GM23338 (cell line): Measurements from ENCODE around the gene CELSR3. TPM values are rescaled to one million over a fixed set of nuclear protein-coding genes. Genes with fewer than 3 reads are reported as not detected.

Source experiments
- ATAC-seq: fragments of 200-7000 bp; cut with Tn5 transposase; 3 replicates; pipeline ENCODE4 v1.9.1; 2020
- DNase-seq: peaks from one replicate; pipeline ENCODE4 v3.0.0-alpha.2; 2015; ENCODE audit warnings: low spot score
- H2AFZ ChIP-seq: fragments of 200-600 bp; sonication (generic); 2 replicates; pipeline ENCODE4 v1.8.0; 2016; ENCODE audit warnings: antibody characterized with exemption, mild to moderate bottlenecking, moderate library complexity
- H3F3A ChIP-seq: fragments of 200-600 bp; sonication (generic); replicated peaks from 2 replicates; pipeline ENCODE4 v1.8.0; 2017; ENCODE audit warnings: antibody characterized with exemption, mixed run types, low read depth
- H3K27ac ChIP-seq: fragments of 200-600 bp; sonication (generic); 2 replicates; pipeline ENCODE4 v1.6.1; 2016; ENCODE audit warnings: low read depth
- H3K27me3 ChIP-seq: fragments of 200-600 bp; sonication (generic); 2 replicates; pipeline ENCODE4 v1.8.0; 2016; ENCODE audit warnings: mild to moderate bottlenecking, mixed run types, moderate library complexity; ENCODE audit not compliant: insufficient read depth
- H3K36me3 ChIP-seq: fragments of 200-600 bp; sonication (generic); 2 replicates; pipeline ENCODE4 v1.8.0; 2016; ENCODE audit warnings: mild to moderate bottlenecking; ENCODE audit not compliant: insufficient read depth
- H3K4me1 ChIP-seq: fragments of 200-600 bp; sonication (generic); 2 replicates; pipeline ENCODE4 v1.8.0; 2016; ENCODE audit warnings: mild to moderate bottlenecking, moderate library complexity; ENCODE audit not compliant: insufficient read depth
- H3K4me2 ChIP-seq: fragments of 200-600 bp; sonication (generic); 2 replicates; pipeline ENCODE4 v1.7.1; 2017; ENCODE audit warnings: mixed run types
- H3K4me3 ChIP-seq: fragments of 200-600 bp; sonication (generic); 2 replicates; pipeline ENCODE4 v1.6.1; 2016; ENCODE audit warnings: mixed run types
- H3K79me2 ChIP-seq: fragments of 200-600 bp; sonication (generic); replicated peaks from 2 replicates; pipeline ENCODE4 v1.8.0; 2017; ENCODE audit warnings: mild to moderate bottlenecking; ENCODE audit not compliant: insufficient read depth
- H3K9me2 ChIP-seq: fragments of 200-600 bp; sonication (generic); 2 replicates; pipeline ENCODE4 v1.8.0; 2017; ENCODE audit not compliant: insufficient read depth
- H4K20me1 ChIP-seq: fragments of 200-600 bp; sonication (generic); replicated peaks from 2 replicates; pipeline ENCODE4 v1.8.0; 2017; ENCODE audit warnings: mild to moderate bottlenecking; ENCODE audit not compliant: insufficient read depth
- H3K27ac Mint-ChIP-seq: 2 replicates; pipeline ENCODE4 v1.8.0; 2020; ENCODE audit warnings: inconsistent platforms, mild to moderate bottlenecking, moderate library complexity, mixed read lengths
- H3K27me3 Mint-ChIP-seq: 3 replicates; pipeline ENCODE4 v1.8.0; 2022; ENCODE audit warnings: low read depth, mild to moderate bottlenecking, moderate library complexity, mixed read lengths, inconsistent platforms; ENCODE audit not compliant: insufficient read depth, poor library complexity
- H3K36me3 Mint-ChIP-seq: 3 replicates; pipeline ENCODE4 v1.8.0; 2021; ENCODE audit warnings: low read depth, mild to moderate bottlenecking, inconsistent platforms, moderate library complexity, mixed read lengths
- H3K4me1 Mint-ChIP-seq: 3 replicates; pipeline ENCODE4 v1.8.0; 2020; ENCODE audit warnings: mild to moderate bottlenecking, inconsistent platforms, mixed read lengths
- H3K4me3 Mint-ChIP-seq: 3 replicates; pipeline ENCODE4 v1.8.0; 2021; ENCODE audit warnings: moderate library complexity, mild to moderate bottlenecking, inconsistent platforms, mixed read lengths
- H3K9me3 Mint-ChIP-seq: 3 replicates; pipeline ENCODE4 v1.8.0; 2020; ENCODE audit warnings: moderate library complexity, mild to moderate bottlenecking, inconsistent platforms, mixed read lengths
- ETS1 ChIP-seq: IDR thresholded peaks from 2 replicates; pipeline ENCODE4 v1.6.1; 2016; ENCODE audit warnings: antibody characterized with exemption
- EZH2 ChIP-seq: fragments of 200-600 bp; sonication (generic); IDR thresholded peaks from one replicate; pipeline ENCODE4 v1.8.0; 2017; ENCODE audit warnings: antibody characterized with exemption, mild to moderate bottlenecking, low read depth; ENCODE audit not compliant: unreplicated experiment
- STAT1 ChIP-seq: IDR thresholded peaks from one replicate; pipeline ENCODE4 v1.6.1; 2016; ENCODE audit warnings: antibody characterized with exemption; ENCODE audit not compliant: unreplicated experiment
- ZNF114 ChIP-seq: fragments of 250-450 bp; sonication (Bioruptor Pico); IDR thresholded peaks from 2 replicates; pipeline ENCODE4 v1.5.0; 2020; ENCODE audit warnings: mild to moderate bottlenecking, moderate library complexity
- ZNF462 ChIP-seq: fragments of 250-450 bp; sonication (Bioruptor Pico); IDR thresholded peaks from 2 replicates; pipeline ENCODE4 v1.5.0; 2020; ENCODE audit warnings: mild to moderate bottlenecking, moderate library complexity
- polyA plus RNA-seq: library from polyadenylated mRNA; unstranded; fragments of >200 nt; fragmentation: Nextera tagmentation; extraction: Ambion mirVana; gene quantifications from 2 replicates; pipeline ENCODE4 v1.2.1, GENCODE V29; 2016
- total RNA-seq: library from RNA; depleted of rRNA; stranded (reverse); fragments of >200 nt; shearing (Covaris generic); gene quantifications from 2 replicates; pipeline ENCODE4 v1.2.3, GENCODE V29; 2014

The CELSR3 gene
- total and polyA plus RNA-seq, 2 experiments from 2014 or later: 7.5 to 33.3 TPM

GRCh38 chr3:48696156-48696555 is 33.5 kb upstream of the CELSR3 start (continued):
- TF ChIP-seq ZNF462 (CRISPR knock-in tag) (no peak), ETS1 (no peak)

- peaks cover 82% of the 10 kb centered on the region for H4K20me1 ChIP-seq
- no peaks in the 10 kb centered on the region for H3K9me3 Mint-ChIP-seq
- H3K36me3 ChIP-seq: peaks cover 52% of the 10 kb centered on the region
- no peak for TF ChIP-seq ZNF114 (CRISPR knock-in tag)
- TF ChIP-seq STAT1: no peak
- no peak for TF ChIP-seq ZNF462 (CRISPR knock-in tag)
- no peak for TF ChIP-seq ETS1
- TF ChIP-seq EZH2: no peak
Observed at GRCh38 chr3:48695393-48695753, 32.7 kb upstream of the CELSR3 start.

More at GRCh38 chr3:48695393-48695753, 32.7 kb upstream of the CELSR3 start:
- Histone ChIP-seq H3K4me3 (peak overlapping the region; percentile 30; the same call in 1 of the 2 replicates), H3K4me1 (peaks cover 21% of the 10 kb centered on the region), H3K27me3 (no peaks in the 10 kb centered on the region), H2AFZ (no peak overlapping the region), H3K79me2 (peaks cover 76% of the 10 kb centered on the region), H3K4me2 (peak overlapping the region; percentile 56), H3K27ac (peak overlapping the region; percentile 85), H3F3A (peaks cover 32% of the 10 kb centered on the region), H3K9me2 (no peaks in the 10 kb centered on the region)
- Mint-ChIP-seq H3K27ac (peak overlapping the region; percentile 81), H3K4me3 (peak overlapping the region; percentile 10; the same call in 2 of the 3 replicates), H3K4me1 (peaks cover 23% of the 10 kb centered on the region), H3K36me3 (peaks cover 78% of the 10 kb centered on the region), H3K27me3 (no peaks in the 10 kb centered on the region)
- ATAC-seq (peak; percentile 93), DNase-seq (peak; percentile 94)
